ENCODE data around the gene OR4A16. TPM values are rescaled to one million over a fixed set of nuclear protein-coding genes. Genes with fewer than 3 reads are reported as not detected.

The OR4A16 gene
- not detected for total RNA-seq

GRCh38 chr11:55342901-55343300 lies at the start of gene OR4A16:
Gene OR4A16 (plus strand): TSS chr11:55343201. CDS start chr11:55343201, 0 bp downstream.
- no peak for DNase-seq (ENCODE audit: low read depth in 2 of 3, low spot score in 2 of 3)

GRCh38 chr11:55324500-55324899 lies 18.5 kb upstream of the OR4A16 start:
- no peak for DNase-seq (ENCODE audit: low read depth in 2 of 3, low spot score in 2 of 3)

- DNase-seq (ENCODE audit: low read depth in 2 of 3, low spot score in 2 of 3), result no peak
Measured at GRCh38 chr11:55345306-55345705, 2.3 kb downstream of the OR4A16 start.

- DNase-seq (ENCODE audit: low read depth in 2 of 3, low spot score in 2 of 3), result no peak
Measured at GRCh38 chr11:55349032-55349431, 6.0 kb downstream of the OR4A16 start.

- no peak for DNase-seq (ENCODE audit: low read depth in 2 of 3, low spot score in 2 of 3)
Measured at GRCh38 chr11:55357560-55358184, 14.7 kb downstream of the OR4A16 start.

GRCh38 chr11:55367674-55368073 lies 24.7 kb downstream of the OR4A16 start, which contains the start of gene OR4A15:
Gene OR4A15 (plus strand): TSS chr11:55367974. CDS start chr11:55367974, 0 bp downstream.
- DNase-seq (ENCODE audit: low read depth in 2 of 3, low spot score in 2 of 3), result no peak

Other genes with a start within 250 kb of the OR4A16 start
- not detected for gene TRIM48, start 81.0 kb upstream of the OR4A16 start, total RNA-seq
- gene OR4A15, start 24.8 kb downstream of the OR4A16 start, total RNA-seq, result not detected
- not detected for gene OR4C15, start 211.3 kb downstream of the OR4A16 start, total RNA-seq
- not detected for gene OR4C16, start 228.9 kb downstream of the OR4A16 start, total RNA-seq

Measured in hematopoietic multipotent progenitor cell (in vitro differentiated cells).